ENCODE results near the gene HAGHL. TPM values are rescaled to one million over a fixed set of nuclear protein-coding genes. Genes with fewer than 3 reads are reported as not detected.
"Not testable (repeated sequence)": the region's sequence is repeated elsewhere in the genome, so short reads cannot be mapped to it uniquely, and the experiment has no call there.

Gene HAGHL
- total RNA-seq, 1 experiment from 2014 or later, result 2.5 TPM

GRCh38 chr16:775236-775796 lies 48.4 kb downstream of the HAGHL start:
- ChIA-PET POLR2A (ENCODE audit: low non-redundant PET) (no interaction called here), CTCF (no interaction called here)
- no peak for TF ChIP-seq CTCF (conservative IDR thresholded peaks at IDR 0.05; ENCODE audit: low read depth, low read length)
- no peak for TF ChIP-seq EZH2 (IDR thresholded peaks at IDR 0.05; ENCODE audit: borderline replicate concordance, low read depth, low read length, poor library complexity, severe bottlenecking)
- no peak overlapping the region for H3K4me3 ChIP-seq (ENCODE audit: low read depth, low read length, poor library complexity, severe bottlenecking)
- DNase-seq (ENCODE audit: low spot score), result no peak
- intact Hi-C loops (cut with micrococcal nuclease; ENCODE audit: unreplicated experiment), result no loop called here
- no peak overlapping the region for H3K27ac ChIP-seq (ENCODE audit: low read depth, low read length, poor library complexity, severe bottlenecking)
- no peaks in the 10 kb centered on the region for H3K4me1 ChIP-seq (ENCODE audit: insufficient read depth, low read length, poor library complexity, severe bottlenecking)
- no peaks in the 10 kb centered on the region for H3K9me3 ChIP-seq (ENCODE audit: low read depth, low read length, poor library complexity, severe bottlenecking)
- H3K27me3 ChIP-seq (replicated peaks; ENCODE audit: insufficient read depth, low read depth, low read length, poor library complexity), result no peaks in the 10 kb centered on the region
- H3K36me3 ChIP-seq (ENCODE audit: insufficient read depth, low read length, poor library complexity, severe bottlenecking), result no peaks in the 10 kb centered on the region
- BruUV-seq (replicated peaks), result no TSS peak

GRCh38 chr16:776298-776697 lies 49.4 kb downstream of the HAGHL start:
- H3K9me3 ChIP-seq (ENCODE audit: low read depth, low read length, poor library complexity, severe bottlenecking); H3K27ac ChIP-seq (ENCODE audit: low read depth, low read length, poor library complexity, severe bottlenecking); H3K4me3 ChIP-seq (ENCODE audit: low read depth, low read length, poor library complexity, severe bottlenecking); H3K27me3 ChIP-seq (replicated peaks; ENCODE audit: insufficient read depth, low read depth, low read length, poor library complexity); intact Hi-C loops (cut with micrococcal nuclease; ENCODE audit: unreplicated experiment); BruUV-seq (replicated peaks); CTCF ChIA-PET; H3K4me1 ChIP-seq (ENCODE audit: insufficient read depth, low read length, poor library complexity, severe bottlenecking); DNase-seq (ENCODE audit: low spot score); POLR2A ChIA-PET (ENCODE audit: low non-redundant PET); H3K36me3 ChIP-seq (ENCODE audit: insufficient read depth, low read length, poor library complexity, severe bottlenecking): not testable (repeated sequence)

- BruUV-seq (replicated peaks), result no TSS peak
Measured at GRCh38 chr16:776824-777223, 49.9 kb downstream of the HAGHL start.

More at GRCh38 chr16:776824-777223, 49.9 kb downstream of the HAGHL start:
- intact Hi-C loops (cut with micrococcal nuclease; ENCODE audit: unreplicated experiment), result no loop called here
- no peak for DNase-seq (ENCODE audit: low spot score)
- Histone ChIP-seq H3K4me1 (ENCODE audit: insufficient read depth, low read length, poor library complexity, severe bottlenecking) (no peaks in the 10 kb centered on the region), H3K36me3 (ENCODE audit: insufficient read depth, low read length, poor library complexity, severe bottlenecking) (no peaks in the 10 kb centered on the region), H3K4me3 (ENCODE audit: low read depth, low read length, poor library complexity, severe bottlenecking) (no peak overlapping the region), H3K27ac (ENCODE audit: low read depth, low read length, poor library complexity, severe bottlenecking) (no peak overlapping the region), H3K9me3 (ENCODE audit: low read depth, low read length, poor library complexity, severe bottlenecking) (no peaks in the 10 kb centered on the region), H3K27me3 (replicated peaks; ENCODE audit: insufficient read depth, low read depth, low read length, poor library complexity) (no peaks in the 10 kb centered on the region)
- POLR2A ChIA-PET (ENCODE audit: low non-redundant PET), result no interaction called here
- no peak for TF ChIP-seq EZH2 (IDR thresholded peaks at IDR 0.05; ENCODE audit: borderline replicate concordance, low read depth, low read length, poor library complexity, severe bottlenecking)
- no peak for TF ChIP-seq CTCF (conservative IDR thresholded peaks at IDR 0.05; ENCODE audit: low read depth, low read length)
- CTCF ChIA-PET, result no interaction called here

All from A673 (cell line).